Ectodermal cell (in vitro differentiated cells): ENCODE results near the gene SAT2.

Source experiments
- H3K27ac ChIP-seq: 2 replicates; pipeline ENCODE4 v1.7.0; 2013; ENCODE audit warnings: mild to moderate bottlenecking, low read depth, low read length; ENCODE audit not compliant: insufficient read depth, poor library complexity, severe bottlenecking
- H3K27me3 ChIP-seq: 2 replicates; pipeline ENCODE4 v1.7.0; 2013; ENCODE audit warnings: mild to moderate bottlenecking, low read length; ENCODE audit not compliant: insufficient read depth, control insufficient read depth, poor library complexity, severe bottlenecking
- H3K36me3 ChIP-seq: one replicate; pipeline ENCODE4 v1.7.0; 2013; ENCODE audit warnings: low read length; ENCODE audit not compliant: control insufficient read depth, insufficient read depth
- H3K4me1 ChIP-seq: one replicate; pipeline ENCODE4 v1.7.0; 2013; ENCODE audit warnings: low read length; ENCODE audit not compliant: control insufficient read depth, insufficient read depth
- H3K4me3 ChIP-seq: 2 replicates; pipeline ENCODE4 v1.7.0; 2013; ENCODE audit warnings: low read depth, low read length, control low read depth; ENCODE audit not compliant: insufficient read depth
- H3K9me3 ChIP-seq: 2 replicates; pipeline ENCODE4 v1.7.0; 2013; ENCODE audit warnings: mild to moderate bottlenecking, low read length, moderate library complexity; ENCODE audit not compliant: control insufficient read depth
- WGBS, 2 experiments: methylation state at CpG; one replicate each; pipeline ENCODE4 v1.1.7; 2013; ENCODE audit warnings: missing lambda C conversion rate in 2 of 2; 5-methylcytosine and 5-hydroxymethylcytosine counted together

Gene SAT2

DNA sequence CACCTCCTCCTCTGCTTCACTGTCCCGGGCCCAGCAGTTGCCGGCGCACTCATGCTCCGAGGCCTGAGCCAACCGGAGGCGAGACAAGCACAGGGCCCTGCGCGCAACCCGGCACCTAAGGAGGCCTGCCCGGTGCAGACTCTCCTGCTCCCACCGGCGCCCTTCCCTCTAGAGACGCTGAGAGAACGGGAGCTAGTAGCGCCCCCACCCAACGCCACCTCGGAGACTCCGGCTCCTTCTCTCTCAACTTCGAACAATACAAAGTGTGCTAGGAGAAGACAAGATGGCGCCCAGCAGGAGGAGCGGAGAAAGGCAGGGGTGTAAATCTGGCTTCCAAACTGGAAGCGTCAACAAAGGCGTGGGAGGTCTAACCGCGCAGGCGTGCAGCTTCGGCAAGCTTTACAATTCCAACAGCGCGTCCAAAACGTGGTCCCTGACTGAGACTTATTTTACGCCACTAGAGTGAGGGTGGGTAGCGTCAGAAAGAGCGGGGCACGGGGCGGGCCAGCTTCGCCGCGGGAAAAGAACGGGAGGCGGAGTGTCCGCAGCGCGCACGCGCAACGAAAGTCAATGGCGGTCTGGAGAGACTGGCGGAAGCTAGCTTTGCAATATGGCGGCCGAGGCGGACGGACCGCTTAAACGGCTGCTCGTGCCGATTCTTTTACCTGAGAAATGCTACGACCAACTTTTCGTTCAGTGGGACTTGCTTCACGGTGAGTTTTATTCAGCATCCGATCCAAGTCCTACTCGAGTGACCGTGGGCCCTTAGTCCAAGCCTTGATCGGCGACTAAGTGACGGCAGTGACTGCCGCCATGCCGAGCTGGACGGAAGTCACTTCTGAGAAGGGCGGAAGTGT, 44.1 kb downstream of the SAT2 start, which contains the start of gene MPDU1:
MPDU1 (plus strand) TSS at position 600 of the 857 bp plus-strand sequence; CDS start at position 611, 11 bp downstream.
- Histone ChIP-seq H3K27me3 (no peaks in the 10 kb centered on the region), H3K4me3 (peak within 1 kb of the TSS; percentile 68), H3K36me3 (peaks cover 10% of the 10 kb centered on the region), H3K4me1 (no peaks in the 10 kb centered on the region), H3K9me3 (no peaks in the 10 kb centered on the region), H3K27ac (peak within 1 kb of the TSS; percentile 96)
- 37 to 39% methylated on average over 69 of the region's 69 CpGs for WGBS, 2 experiments

DNA sequence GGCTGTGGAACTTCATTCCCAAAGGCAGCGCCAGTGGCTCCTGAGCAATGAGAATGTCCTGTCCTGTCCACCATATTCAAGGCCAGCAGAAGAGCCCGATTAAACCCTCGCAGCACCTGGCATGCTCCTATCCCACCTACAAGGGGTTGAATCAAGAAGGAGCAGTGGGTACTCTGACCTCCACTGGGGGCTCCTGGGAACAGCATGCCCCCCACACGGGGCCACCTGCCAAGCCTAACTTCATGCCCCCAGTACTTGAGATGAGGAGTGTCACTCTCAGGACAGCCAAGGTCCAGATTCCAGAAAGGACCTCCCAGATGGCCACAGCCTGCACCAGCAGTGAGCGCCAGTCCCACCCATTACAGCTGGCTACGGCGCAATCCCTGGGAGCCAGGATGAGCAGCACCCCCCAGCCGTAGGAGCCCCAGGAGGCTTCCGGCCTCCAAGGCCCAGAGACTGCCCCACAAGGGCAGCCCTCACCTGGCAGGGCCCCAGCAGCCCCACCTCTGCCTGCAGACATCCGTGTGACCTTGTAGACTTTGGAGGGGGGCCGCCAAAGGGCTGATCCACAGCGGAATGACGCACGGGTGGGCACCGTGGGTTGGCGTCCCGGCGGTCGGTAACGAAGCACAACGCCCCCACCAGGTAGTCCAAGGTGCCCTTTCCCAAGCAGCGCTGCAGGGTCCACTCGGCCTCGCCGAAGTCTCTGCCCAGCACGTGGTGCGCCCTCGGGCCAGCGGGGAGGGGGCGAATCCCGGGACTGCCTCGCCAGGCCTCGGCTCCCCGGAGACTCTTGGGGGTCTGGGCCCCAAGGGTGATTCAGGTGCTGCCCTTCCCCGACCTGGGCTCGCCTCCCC, 45.0 kb downstream of the SAT2 start:
- Histone ChIP-seq H3K27ac (peak overlapping the region; percentile 96), H3K4me1 (no peaks in the 10 kb centered on the region), H3K27me3 (no peaks in the 10 kb centered on the region), H3K4me3 (no peak overlapping the region), H3K9me3 (no peaks in the 10 kb centered on the region), H3K36me3 (peaks cover 16% of the 10 kb centered on the region)
- WGBS, 2 experiments = 93 to 95% methylated on average over 36 of the region's 36 CpGs

DNA sequence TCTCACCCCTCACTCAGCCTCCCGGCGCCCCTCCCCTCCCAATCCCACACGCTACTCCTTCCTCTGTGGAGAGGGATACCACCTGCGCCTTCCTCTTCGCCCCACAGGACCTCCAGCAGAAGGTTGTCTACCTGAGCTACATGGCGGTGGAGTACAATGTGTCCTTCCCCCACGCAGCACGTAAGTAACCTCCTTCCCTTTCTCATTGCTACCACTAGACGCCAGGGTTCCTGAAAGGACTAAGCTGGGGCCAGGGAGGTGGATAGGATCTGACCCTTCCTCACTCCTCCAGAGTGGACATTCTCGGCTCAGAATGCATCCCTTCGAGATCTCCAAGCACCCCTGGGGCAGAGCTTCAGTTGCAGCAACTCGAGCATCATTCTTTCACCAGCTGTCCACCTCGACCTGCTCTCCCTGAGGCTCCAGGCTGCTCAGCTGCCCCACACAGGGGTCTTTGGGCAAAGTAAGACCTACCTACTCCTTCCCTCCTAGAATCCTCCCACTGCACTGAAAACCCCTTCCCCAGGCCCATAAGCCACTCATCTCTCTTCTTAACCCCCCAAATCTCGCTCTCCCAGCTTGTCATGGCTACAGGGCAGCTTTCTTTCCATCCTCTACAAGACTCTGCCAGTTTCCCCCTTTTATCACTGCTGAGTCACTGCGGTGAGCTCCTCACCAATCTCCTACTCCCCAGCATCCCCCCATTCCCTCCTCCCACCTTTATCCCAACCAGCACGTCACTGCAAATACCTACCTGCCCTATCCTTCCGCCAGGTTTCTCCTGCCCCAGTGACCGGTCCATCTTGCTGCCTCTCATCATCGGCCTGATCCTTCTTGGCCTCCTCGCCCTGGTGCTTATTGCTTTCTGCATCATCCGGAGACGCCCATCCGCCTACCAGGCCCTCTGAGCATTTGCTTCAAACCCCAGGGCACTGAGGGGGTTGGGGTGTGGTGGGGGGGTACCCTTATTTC, 46.7 kb downstream of the SAT2 start:
- H3K27me3 ChIP-seq = no peaks in the 10 kb centered on the region
- no peaks in the 10 kb centered on the region for H3K9me3 ChIP-seq
- WGBS, 2 experiments = 91% methylated on average over 23 of the region's 23 CpGs
- H3K27ac ChIP-seq = no peak overlapping the region
- H3K4me3 ChIP-seq = no peak overlapping the region
- H3K4me1 ChIP-seq = no peaks in the 10 kb centered on the region
- H3K36me3 ChIP-seq = peaks cover 22% of the 10 kb centered on the region

DNA sequence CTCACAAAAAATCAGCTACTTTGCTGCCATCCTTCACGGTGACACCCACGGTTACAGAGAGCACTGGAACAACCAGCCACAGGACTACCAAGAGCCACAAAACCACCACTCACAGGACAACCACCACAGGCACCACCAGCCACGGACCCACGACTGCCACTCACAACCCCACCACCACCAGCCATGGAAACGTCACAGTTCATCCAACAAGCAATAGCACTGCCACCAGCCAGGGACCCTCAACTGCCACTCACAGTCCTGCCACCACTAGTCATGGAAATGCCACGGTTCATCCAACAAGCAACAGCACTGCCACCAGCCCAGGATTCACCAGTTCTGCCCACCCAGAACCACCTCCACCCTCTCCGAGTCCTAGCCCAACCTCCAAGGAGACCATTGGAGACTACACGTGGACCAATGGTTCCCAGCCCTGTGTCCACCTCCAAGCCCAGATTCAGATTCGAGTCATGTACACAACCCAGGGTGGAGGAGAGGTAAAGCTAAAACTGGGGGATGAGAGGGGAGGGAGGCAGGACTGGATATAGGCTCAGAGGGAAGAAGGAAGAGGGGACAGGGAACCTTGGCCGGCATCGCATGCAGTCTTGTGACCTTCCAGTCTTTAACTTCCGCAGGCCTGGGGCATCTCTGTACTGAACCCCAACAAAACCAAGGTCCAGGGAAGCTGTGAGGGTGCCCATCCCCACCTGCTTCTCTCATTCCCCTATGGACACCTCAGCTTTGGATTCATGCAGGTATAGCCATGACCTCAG, 47.6 kb downstream of the SAT2 start:
- Histone ChIP-seq H3K9me3 (no peaks in the 10 kb centered on the region), H3K36me3 (peaks cover 31% of the 10 kb centered on the region), H3K27ac (peak overlapping the region; percentile 67), H3K4me1 (peaks cover under 1% of the 10 kb centered on the region), H3K27me3 (no peaks in the 10 kb centered on the region), H3K4me3 (no peak overlapping the region)
- WGBS, 2 experiments = 94% methylated on average over 12 of the region's 12 CpGs

DNA sequence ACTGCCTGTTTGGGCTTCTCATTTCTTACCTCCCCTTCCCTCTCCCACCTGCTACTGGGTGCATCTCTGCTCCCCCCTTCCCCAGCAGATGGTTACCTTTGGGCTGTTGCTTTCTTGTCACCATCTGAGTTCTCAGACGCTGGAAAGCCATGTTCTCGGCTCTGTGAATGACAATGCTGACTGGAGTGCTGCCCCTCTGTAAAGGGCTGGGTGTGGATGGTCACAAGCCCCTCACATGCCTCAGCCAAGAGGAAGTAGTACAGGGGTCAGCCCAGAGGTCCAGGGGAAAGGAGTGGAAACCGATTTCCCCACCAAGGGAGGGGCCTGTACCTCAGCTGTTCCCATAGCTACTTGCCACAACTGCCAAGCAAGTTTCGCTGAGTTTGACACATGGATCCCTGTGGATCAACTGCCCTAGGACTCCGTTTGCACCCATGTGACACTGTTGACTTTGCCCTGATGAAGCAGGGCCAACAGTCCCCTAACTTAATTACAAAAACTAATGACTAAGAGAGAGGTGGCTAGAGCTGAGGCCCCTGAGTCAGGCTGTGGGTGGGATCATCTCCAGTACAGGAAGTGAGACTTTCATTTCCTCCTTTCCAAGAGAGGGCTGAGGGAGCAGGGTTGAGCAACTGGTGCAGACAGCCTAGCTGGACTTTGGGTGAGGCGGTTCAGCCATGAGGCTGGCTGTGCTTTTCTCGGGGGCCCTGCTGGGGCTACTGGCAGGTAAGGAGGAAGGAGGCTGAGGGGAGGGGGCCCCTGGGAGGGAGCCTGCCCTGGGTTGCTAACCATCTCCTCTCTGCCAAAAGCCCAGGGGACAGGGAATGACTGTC, 48.4 kb downstream of the SAT2 start, which contains the start of gene CD68:
CD68 (plus strand) TSS at position 638 of the 833 bp plus-strand sequence; CDS start at position 678, 40 bp downstream.
- no peaks in the 10 kb centered on the region for H3K27me3 ChIP-seq
- peaks cover 39% of the 10 kb centered on the region for H3K36me3 ChIP-seq
- no peaks in the 10 kb centered on the region for H3K9me3 ChIP-seq
- peak within 1 kb of the TSS; percentile 67 for H3K27ac ChIP-seq
- no peak within 1 kb of the TSS for H3K4me3 ChIP-seq
- 58% methylated on average over 7 of the region's 7 CpGs for WGBS, 2 experiments
- peaks cover 8% of the 10 kb centered on the region for H3K4me1 ChIP-seq

DNA sequence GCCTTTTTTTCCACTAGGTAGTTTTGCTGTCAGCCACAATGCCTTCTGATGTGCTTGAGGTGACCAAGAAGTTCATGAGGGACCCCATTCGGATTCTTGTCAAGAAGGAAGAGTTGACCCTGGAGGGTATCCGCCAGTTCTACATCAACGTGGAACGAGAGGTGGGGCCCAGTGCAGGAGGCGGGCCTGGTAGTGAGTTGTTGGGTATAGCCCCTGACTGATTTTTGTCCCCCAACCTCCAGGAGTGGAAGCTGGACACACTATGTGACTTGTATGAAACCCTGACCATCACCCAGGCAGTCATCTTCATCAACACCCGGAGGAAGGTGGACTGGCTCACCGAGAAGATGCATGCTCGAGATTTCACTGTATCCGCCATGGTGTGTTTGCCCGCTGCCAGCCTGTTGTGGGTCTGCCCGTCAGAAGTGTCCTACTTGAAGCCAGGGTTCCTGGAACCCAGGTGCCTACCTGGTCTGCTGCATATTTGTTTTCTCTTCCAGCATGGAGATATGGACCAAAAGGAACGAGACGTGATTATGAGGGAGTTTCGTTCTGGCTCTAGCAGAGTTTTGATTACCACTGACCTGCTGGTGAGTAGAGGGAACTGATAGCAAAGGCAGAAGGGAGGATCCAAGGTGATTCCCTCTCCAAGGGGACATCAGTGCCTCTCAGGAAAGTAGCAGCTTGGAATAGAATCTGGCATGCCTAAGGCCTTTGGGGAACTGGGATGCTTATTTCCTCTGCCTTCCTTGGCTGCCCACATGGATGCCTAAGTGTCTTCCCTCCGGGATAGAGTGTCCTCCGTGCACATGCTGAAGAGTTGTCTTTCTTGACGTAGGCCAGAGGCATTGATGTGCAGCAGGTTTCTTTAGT, 50.1 kb downstream of the SAT2 start:
- Histone ChIP-seq H3K27ac (no peak overlapping the region), H3K4me1 (peaks cover 8% of the 10 kb centered on the region), H3K4me3 (no peak overlapping the region), H3K9me3 (no peaks in the 10 kb centered on the region), H3K27me3 (no peaks in the 10 kb centered on the region), H3K36me3 (peaks cover 44% of the 10 kb centered on the region)
- 95 to 96% methylated on average over 17 of the region's 17 CpGs for WGBS, 2 experiments

DNA sequence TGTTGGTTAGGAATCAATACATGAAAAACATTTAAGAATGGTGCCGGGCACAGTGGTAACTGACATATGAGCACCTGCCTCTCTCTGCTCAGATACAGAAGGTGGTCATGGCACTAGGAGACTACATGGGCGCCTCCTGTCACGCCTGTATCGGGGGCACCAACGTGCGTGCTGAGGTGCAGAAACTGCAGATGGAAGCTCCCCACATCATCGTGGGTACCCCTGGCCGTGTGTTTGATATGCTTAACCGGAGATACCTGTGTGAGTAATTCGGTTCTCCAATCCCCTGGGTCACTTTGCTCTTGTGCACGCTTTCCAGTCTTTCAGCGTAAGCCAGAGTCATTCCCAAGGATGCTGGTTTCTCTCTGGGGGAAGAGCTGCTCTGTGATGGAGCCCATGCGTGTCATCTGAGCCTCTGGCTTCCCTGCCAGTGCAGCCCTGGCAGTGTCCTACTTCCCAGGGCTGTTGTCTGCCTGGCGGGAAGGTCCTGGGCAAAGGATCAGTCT, 51.1 kb downstream of the SAT2 start:
- H3K36me3 ChIP-seq = peaks cover 44% of the 10 kb centered on the region
- WGBS, 2 experiments = 96% methylated on average over 14 of the region's 14 CpGs
- peaks cover 13% of the 10 kb centered on the region for H3K4me1 ChIP-seq
- H3K27me3 ChIP-seq = no peaks in the 10 kb centered on the region
- no peak overlapping the region for H3K27ac ChIP-seq
- no peaks in the 10 kb centered on the region for H3K9me3 ChIP-seq
- no peak overlapping the region for H3K4me3 ChIP-seq
